C1 segment of cervical spinal cord (tissue), 14 donors: Measurements from ENCODE around the gene UBXN2A.
"Not testable (repeated sequence)": the region's sequence is repeated elsewhere in the genome, so short reads cannot be mapped to it uniquely, and the experiment has no call there.

Source experiments
- DNase-seq, 14 donors: peaks; one replicate each; lab custom pipeline; 2025; lab: John Stamatoyannopoulos, UW

The UBXN2A gene

DNA sequence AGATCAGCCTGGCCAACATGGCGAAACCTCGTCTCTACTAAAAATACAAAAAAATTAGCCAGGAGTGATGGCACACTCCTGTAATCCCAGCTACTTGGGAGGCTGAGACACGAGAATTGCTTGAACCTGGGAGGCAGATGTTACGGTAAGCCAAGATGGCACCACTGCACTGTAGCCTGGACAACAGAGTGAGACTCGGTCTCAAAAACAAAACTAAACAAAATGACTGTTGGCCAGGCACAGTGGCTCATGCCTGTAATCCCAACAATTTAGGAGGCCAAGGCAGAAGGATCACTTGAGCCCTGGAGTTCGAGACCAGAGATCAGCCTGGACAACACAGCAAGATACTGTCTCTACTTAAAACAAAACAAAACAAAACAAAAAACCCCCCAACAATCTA lies 102.9 kb downstream of the UBXN2A start:
- not testable (repeated sequence) for DNase-seq

DNA sequence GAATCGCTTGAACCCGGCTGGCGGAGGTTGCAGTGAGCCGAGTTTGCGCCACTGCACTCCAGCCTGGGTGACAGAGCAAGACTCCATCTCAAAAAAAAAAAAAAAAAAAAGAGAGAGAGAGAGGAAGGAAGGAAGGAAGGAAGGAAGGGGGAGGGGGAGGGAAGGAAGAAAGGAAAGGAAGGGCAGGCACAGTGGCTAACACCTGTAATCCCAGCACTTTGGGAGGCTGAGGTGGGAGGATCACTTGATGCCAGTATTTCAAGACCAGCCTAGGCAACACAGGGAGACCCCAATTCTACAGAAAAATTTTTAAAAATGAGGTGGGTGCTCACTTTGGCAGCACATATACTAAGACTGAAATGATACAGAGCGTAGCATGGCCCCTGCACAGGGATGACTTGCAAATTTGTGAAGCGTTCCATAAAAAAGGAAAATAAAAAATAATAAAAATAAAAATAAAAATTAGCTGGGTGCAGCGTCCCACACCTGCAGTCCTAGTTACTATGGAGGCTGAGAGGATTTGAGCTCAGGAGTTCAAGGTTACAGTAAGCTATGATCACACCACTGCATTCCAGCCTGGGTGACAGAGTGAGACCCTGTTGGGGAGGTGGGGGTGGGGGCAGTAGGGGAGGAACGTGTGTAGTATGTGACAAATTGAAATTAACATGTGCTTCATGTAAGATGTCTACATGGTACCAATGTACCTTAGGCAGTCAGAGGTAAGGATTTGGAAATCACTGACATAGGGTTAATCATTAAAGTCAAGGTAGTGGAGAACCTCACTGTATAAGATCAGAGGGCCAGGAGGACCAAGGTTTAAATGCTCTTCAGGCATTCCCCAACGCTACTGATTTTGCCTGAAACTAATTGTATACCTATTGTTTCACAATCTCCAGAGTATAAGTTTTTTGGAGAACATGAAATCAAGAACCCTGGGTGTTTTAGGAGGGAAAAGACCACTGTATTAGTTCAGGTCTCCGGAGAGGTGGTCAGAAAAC lies 105.5 kb downstream of the UBXN2A start:
- no peak for DNase-seq

DNA sequence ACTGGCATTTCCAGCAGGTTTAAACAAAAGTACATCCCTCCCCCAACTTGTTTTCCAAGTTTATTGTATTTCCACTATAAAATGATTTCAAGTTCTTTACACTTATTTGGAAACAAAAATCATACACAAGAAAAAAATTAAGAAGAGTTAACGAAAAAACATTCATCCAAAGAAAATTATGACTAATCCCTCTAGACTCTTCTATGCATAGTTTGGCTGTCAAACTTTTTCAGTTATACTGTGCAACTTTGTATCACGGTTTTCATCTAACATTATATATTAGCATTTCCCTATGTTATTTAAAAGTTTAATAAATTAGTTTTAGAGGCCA lies 106.3 kb downstream of the UBXN2A start:
- DNase-seq: no peak

DNA sequence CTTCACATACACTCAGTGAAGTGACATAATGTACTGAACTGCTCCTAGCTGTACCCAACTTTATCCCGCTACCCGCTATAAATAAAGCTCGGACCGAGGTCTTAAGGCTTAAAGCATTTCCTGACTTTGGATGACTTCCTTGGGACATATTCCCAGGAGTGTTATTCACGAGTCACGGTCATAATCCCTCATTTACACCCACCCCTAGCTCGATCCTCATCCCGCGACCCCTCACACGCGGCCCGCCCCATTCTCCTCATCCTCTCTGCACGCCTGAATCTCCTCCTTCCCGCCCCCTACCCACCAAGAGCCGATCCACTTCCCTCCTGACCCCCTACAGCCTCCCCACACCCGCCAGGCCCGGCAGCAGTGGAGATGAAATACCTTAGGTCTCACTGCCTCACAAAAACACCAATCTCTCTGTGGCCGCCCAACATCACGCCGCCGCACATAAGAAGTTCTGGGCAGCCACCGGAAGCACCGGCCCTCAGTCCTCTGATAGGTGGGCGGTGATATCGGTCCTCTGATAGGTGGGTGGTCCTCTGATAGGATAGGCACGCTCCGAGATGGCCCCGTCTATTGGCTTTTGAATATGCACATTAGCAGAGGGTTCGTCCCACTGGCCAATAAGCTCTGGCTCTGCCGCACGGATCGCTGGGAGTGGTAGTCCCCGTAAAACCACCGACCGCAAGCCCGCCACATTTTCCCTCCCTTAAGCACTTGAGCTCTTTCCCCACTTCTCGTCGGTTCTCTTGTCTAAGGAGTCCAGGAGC lies 106.9 kb downstream of the UBXN2A start, which contains the start of gene WDCP:
Gene WDCP, minus strand, starts transcription at position 462 of the 773 bp plus-strand sequence. CDS start 7,897 bp downstream, outside the sequence.
- DNase-seq: peak; percentile 58 to 98 (median 90)

DNA sequence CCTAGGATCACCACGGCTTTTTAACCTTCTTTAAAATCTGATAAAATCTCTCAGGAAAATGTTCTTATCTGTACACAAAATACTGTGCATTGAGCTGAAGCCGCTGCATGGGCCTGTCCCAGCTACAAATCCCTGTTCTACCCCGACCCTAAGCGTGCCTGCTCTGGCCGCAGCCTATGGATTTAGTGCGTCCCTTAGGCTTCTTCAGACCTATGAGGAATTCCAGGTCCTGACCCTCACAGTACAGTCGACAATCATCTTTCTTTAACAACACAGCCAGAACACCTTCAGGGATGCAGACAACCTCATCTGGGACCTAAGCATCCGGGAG lies 107.4 kb downstream of the UBXN2A start:
- peak in 1 of 14 donors; percentile 47 for DNase-seq

DNA sequence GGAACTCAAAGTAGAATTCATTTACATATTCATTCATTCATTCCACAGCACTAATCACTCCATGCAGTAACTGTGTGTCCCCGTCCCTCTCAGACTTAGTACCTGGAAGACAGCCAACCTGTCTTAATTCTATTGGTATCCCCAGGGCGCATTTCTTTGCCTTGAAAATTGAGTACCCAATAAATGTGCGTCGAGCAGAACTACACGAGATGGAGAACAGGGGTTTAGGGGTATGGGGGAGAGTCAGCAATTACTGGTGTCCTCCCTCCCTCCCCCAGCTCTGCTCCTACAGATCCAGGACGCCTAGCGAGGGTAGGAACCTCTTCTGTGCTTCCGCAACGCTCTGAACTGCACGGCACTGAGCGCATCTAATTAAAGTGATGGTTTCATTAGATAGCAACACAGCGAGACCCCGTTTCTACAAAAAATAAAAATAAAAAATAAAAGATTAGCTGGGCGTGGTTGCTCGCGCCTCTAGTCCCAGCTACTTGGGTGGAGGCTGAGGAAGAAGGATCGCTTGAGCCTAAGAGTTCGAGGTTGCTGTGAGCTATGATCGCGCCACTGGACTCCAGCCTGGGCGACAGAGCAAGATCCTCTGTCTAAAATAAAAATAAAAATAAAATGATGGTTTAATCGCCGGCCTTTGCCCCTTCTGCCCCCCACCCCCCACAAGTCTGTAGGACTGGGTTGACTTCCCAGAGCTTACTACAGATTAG lies 108.7 kb downstream of the UBXN2A start:
- peak in 1 of 14 donors; percentile 40 for DNase-seq

DNA sequence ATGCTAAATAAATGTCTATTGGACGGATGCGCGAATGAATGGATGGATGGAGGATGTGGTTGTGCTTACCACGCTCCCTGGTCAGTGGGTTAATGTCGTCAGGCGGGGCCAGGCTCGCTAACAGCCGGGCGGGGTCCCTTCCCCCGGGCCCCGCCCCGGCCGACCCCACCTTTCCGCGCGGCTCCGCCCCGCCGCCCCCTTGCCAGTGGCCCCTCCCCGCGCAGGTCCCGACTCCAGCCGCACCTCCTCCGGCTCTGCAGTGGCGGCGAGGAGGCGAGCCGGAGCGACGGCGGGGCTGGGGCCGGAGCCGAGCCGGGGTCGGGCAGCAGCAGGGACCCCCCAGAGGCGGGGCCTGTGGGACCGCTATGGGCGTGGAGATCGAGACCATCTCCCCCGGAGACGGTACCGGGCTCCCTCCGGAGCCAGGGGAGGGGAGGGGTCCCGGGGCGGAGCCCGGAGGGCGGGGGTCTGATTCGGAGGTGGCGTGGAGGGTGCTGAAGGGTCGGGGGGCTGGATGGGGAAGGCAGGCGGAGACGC lies 109.3 kb downstream of the UBXN2A start, which contains the start of gene FKBP1B:
Gene FKBP1B, plus strand, starts transcription at position 257 of the 537 bp plus-strand sequence. Its CDS starts 109 bp downstream, at position 366.
- peak in 5 of 14 donors; percentile 6 to 75 (median 8) for DNase-seq

DNA sequence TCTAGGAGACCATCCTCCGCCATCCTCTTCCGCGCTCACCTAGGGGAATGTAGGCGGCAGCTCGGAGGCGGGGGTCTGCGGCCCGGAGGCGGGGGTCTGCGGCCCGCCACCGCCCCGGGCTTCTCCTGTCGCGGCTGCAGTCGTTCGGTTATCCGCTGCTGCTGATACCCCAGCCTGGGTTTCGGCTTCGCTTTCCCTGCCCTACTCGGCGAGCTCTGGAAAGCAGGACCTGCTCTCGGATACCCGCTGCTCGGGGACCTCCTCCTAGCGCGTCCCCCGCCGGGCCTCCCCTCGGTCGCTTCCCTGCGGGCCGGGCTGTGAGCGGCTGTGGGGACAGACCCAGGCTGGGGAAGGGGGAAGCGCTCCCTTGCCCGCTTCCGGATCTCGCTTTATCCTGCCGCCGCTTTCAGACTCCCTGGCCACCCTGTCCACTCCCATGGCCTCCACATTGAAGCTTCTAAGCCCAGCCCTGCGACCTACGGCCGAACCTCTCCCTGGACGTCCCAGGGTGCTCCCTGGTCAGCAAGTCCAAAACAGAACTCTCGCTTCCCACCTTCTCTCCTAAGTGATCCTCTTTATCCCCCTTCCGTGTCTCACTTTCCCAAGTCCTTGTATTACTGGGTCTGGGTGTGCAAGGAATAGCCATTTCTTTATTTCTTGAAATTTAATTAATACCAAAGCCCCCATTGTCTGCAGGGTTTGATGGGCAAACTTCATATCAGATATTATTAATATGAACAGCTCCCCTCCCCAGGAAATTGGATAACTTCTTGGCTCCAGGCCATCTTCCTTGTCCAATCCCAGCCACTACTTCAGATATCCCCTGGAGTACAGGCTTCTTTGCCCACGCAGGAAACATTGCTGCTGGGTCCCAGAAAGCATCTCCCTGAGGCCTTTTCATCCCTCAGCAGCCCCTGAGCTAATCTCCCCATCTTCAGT lies 110.0 kb downstream of the UBXN2A start:
- DNase-seq: peak in 7 of 14 donors; percentile 7 to 26 (median 14)

DNA sequence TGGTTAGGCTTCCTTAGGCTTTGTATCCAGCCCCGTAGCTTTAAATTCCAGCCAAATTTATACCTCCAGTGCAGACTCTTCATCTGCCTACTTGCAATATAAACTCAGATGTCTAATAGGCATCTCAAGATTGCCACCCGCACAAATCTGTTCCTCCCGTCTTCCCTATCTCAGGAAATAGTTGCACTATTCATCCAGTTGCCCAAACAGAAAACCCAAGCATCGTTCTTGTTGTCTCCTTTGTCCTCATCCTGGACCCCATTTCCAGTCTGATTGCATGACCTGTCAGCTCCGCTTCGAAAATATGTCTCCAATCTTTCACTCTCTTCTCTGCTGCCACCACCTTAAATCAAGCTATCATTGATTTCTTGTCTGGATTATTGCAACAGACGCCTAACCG lies 111.6 kb downstream of the UBXN2A start:
- peak in 1 of 14 donors; percentile 36 for DNase-seq

DNA sequence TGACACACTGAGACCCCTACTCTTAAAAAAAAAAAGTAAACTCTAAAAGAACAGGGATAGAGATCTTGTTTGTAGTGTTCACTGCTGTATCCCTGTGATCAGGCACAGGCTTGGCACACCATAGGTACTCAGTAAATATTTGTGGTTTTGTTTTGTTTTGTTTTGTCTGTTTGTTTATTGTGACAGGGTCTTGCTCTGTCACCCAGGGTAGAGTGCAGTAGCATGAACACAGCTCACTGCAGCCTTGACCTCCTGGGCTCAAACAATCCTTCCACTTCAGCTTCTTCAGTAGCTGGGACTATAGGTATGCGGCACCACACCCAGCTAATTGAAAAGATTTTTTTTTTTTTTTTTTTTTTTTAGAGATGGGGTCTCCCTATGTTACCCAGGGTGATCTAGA lies 112.7 kb downstream of the UBXN2A start:
- no peak for DNase-seq
